Urothelium cell line (cell line): ENCODE measurements around the gene UBA5.

Experiments used
- DNase-seq: peaks from one replicate; pipeline ENCODE4 v3.0.0; 2011; ENCODE audit warnings: low spot score, mixed read lengths
- FAIRE-seq: peaks from 2 replicates; lab custom pipeline; 2011; peaks lifted over from hg19 to GRCh38; lab: Jason Lieb, UNC

Gene UBA5

GRCh38 chr3:132710311-132710710, 50.2 kb downstream of the UBA5 start:
- DNase-seq (no peak), FAIRE-seq (no peak)

- DNase-seq (no peak), FAIRE-seq (no peak)
Observed at GRCh38 chr3:132713977-132714727, 54.0 kb downstream of the UBA5 start.

- DNase-seq (no peak), FAIRE-seq (no peak)
Observed at GRCh38 chr3:132716372-132716771, 56.2 kb downstream of the UBA5 start.

- FAIRE-seq (peak; percentile 58), DNase-seq (no peak)
Observed at GRCh38 chr3:132720228-132720627, 60.1 kb downstream of the UBA5 start.

GRCh38 chr3:132721479-132722164, 61.5 kb downstream of the UBA5 start:
- DNase-seq (peak; percentile 62), FAIRE-seq (no peak)

GRCh38 chr3:132722165-132723023, 62.3 kb downstream of the UBA5 start, which contains the start of gene NPHP3:
Gene NPHP3, minus strand, starts transcription at chr3:132722409. Its CDS starts 54 bp downstream, at chr3:132722355.
- FAIRE-seq: peak; percentile 97

GRCh38 chr3:132723024-132723950, 63.2 kb downstream of the UBA5 start:
- DNase-seq (no peak), FAIRE-seq (no peak)

More at GRCh38 chr3:132722165-132723023, 62.3 kb downstream of the UBA5 start, which contains the start of gene NPHP3:
- DNase-seq: peak; percentile 97

GRCh38 chr3:132726341-132726823, 66.3 kb downstream of the UBA5 start:
- FAIRE-seq (no peak), DNase-seq (peak; percentile 12)
